Neural crest cell (in vitro differentiated cells): ENCODE data around the gene GBX2. TPM values are rescaled to one million over a fixed set of nuclear protein-coding genes. Genes with fewer than 3 reads are reported as not detected.

Source experiments
- DNase-seq: peaks from one replicate; pipeline ENCODE4 v3.0.0; 2021; ENCODE audit warnings: low read depth, mixed read lengths, low spot score
- H3K27ac Mint-ChIP-seq: one replicate; pipeline ENCODE4 v1.8.0; 2021; ENCODE audit warnings: mild to moderate bottlenecking, mixed read lengths; ENCODE audit not compliant: unreplicated experiment
- H3K27me3 Mint-ChIP-seq: 2 replicates; pipeline ENCODE4 v1.8.0; 2021; ENCODE audit warnings: low read depth, mild to moderate bottlenecking, mixed read lengths
- H3K36me3 Mint-ChIP-seq: 2 replicates; pipeline ENCODE4 v1.8.0; 2021; ENCODE audit warnings: low read depth, mild to moderate bottlenecking, mixed read lengths
- H3K4me1 Mint-ChIP-seq: 2 replicates; pipeline ENCODE4 v1.8.0; 2021; ENCODE audit warnings: mixed read lengths
- H3K4me3 Mint-ChIP-seq: one replicate; pipeline ENCODE4 v1.8.0; 2021; ENCODE audit warnings: mild to moderate bottlenecking, mixed read lengths
- H3K9me3 Mint-ChIP-seq: 2 replicates; pipeline ENCODE4 v1.8.0; 2021; ENCODE audit warnings: mixed read lengths
- CTCF ChIP-seq: fragments of 200-600 bp; sonication (generic); conservative IDR thresholded peaks from 2 replicates; pipeline ENCODE4 v1.5.0; 2021; ENCODE audit warnings: antibody characterized with exemption, mild to moderate bottlenecking
- total RNA-seq: library from RNA; stranded (reverse); gene quantifications from 2 replicates; pipeline ENCODE4 v1.2.1, GENCODE V29; 2021

The GBX2 gene
- total RNA-seq, 1 donor from 2014 or later: 21.3 TPM

GRCh38 chr2:236165842-236166795, 2.1 kb downstream of the GBX2 start:
- Mint-ChIP-seq H3K4me1 (peaks cover 49% of the 10 kb centered on the region), H3K9me3 (no peaks in the 10 kb centered on the region), H3K4me3 (peak overlapping the region; percentile 88), H3K27ac (peak overlapping the region; percentile 67), H3K27me3 (peaks cover 76% of the 10 kb centered on the region), H3K36me3 (peaks cover 3% of the 10 kb centered on the region)
- no peak for TF ChIP-seq CTCF
- DNase-seq: no peak

GRCh38 chr2:236164925-236165841, 3.0 kb downstream of the GBX2 start:
- no peak overlapping the region for H3K27ac Mint-ChIP-seq
- H3K9me3 Mint-ChIP-seq: no peaks in the 10 kb centered on the region
- no peak for TF ChIP-seq CTCF
- H3K4me1 Mint-ChIP-seq: peaks cover 39% of the 10 kb centered on the region
- peaks cover 3% of the 10 kb centered on the region for H3K36me3 Mint-ChIP-seq
- DNase-seq: no peak
- H3K27me3 Mint-ChIP-seq: peaks cover 75% of the 10 kb centered on the region
- H3K4me3 Mint-ChIP-seq: peak overlapping the region; percentile 88

DNA sequence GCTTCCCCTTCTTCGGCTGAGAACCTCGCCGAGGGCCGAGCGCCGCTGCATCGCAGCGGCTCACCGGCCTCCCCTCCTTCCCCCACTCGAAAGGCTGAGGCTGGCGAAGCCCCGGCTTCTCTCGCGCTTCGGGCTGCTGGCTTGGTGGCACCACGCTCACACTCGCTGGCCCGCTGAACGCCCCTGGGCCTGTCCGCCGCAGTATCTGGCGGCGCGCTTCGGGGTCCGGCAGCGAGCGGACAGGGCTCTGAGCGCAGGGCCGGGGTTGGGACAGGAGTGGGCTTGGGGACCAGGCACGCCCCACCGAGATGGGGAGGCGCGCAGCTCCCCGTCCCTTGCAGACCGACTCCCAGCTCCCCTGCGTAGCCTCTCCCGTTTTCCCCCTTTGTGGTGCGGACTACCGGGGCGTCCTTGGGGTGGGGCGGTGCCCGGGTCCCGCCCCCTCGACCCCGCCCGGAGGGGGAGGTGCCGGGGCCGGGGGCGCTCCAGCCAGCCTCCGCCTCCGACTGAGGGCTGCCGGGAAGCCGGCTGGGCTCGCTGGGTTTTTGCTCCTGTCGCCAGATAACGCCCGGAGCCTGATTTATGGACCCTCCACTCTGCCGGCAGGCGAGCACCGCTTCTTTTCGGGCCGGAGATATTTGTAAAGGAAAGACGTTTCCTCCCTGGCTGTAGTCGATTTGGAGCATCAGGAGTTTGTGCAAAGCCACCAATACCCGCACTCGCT, 3.8 kb downstream of the GBX2 start:
- Mint-ChIP-seq H3K36me3 (peaks cover 3% of the 10 kb centered on the region), H3K27me3 (peaks cover 70% of the 10 kb centered on the region), H3K9me3 (no peaks in the 10 kb centered on the region), H3K4me1 (peaks cover 31% of the 10 kb centered on the region), H3K4me3 (peak overlapping the region; percentile 88), H3K27ac (no peak overlapping the region)
- no peak for DNase-seq
- TF ChIP-seq CTCF: no peak

DNA sequence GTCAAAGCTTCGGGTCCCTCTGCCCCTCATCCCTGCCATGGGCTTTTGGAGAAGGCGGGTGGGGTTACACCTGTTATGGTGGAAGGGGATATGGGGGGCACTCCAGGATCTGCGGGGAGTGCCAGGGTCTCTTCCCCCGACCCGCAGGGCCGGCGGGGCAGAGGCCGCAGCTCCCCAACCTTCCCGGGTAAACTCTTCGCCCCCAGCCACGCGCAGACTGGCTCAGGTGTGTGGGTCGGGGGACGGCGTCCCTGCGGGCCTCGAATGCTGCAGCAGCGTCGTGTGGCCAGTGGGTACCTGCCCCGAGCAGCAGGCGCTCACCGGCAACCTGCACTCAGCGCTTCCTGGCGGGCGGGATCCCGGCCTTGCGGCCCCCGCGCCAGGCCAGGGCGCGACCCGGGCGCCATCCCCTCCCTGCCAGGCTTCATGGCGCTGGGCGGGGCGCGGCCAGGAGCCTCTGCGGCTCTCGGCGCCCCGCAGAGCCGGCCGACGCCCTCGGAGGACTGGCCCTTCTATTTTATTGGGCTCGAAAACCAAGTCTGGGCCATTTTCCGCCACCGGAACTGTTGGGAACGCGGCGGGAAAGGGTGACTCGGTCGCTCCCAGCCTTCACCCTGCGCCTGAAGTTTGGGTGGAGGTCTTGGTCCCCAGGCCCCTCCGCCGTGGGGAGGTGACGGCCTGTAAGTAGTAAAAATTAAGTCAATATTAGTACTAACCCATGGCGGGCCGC, 4.5 kb downstream of the GBX2 start:
- H3K9me3 Mint-ChIP-seq: no peaks in the 10 kb centered on the region
- no peak for TF ChIP-seq CTCF
- H3K27ac Mint-ChIP-seq: no peak overlapping the region
- H3K4me3 Mint-ChIP-seq: no peak overlapping the region
- H3K4me1 Mint-ChIP-seq: peaks cover 31% of the 10 kb centered on the region
- H3K27me3 Mint-ChIP-seq: peaks cover 71% of the 10 kb centered on the region
- peaks cover 3% of the 10 kb centered on the region for H3K36me3 Mint-ChIP-seq
- no peak for DNase-seq
